Type B pancreatic cell (in vitro differentiated cells): ENCODE results near the gene SHF. TPM values are rescaled to one million over a fixed set of nuclear protein-coding genes. Genes with fewer than 3 reads are reported as not detected.
A peak's percentile ranks its signal among the peaks of the same experiment; 100 is the strongest.

Source experiments
- DNase-seq: peaks from one replicate; pipeline ENCODE4 v3.0.0; 2021; ENCODE audit warnings: mixed read lengths; ENCODE audit not compliant: unreplicated experiment; ENCODE audit errors: extremely low spot score
- H3K27ac Mint-ChIP-seq: 2 replicates; pipeline ENCODE4 v1.8.0; 2021; ENCODE audit warnings: mild to moderate bottlenecking, mixed read lengths
- H3K27me3 Mint-ChIP-seq: 2 replicates; pipeline ENCODE4 v1.8.0; 2021; ENCODE audit warnings: mixed read lengths
- H3K36me3 Mint-ChIP-seq: 2 replicates; pipeline ENCODE4 v1.8.0; 2021; ENCODE audit warnings: mixed read lengths
- H3K4me1 Mint-ChIP-seq: one replicate; pipeline ENCODE4 v1.8.0; 2021; ENCODE audit warnings: mixed read lengths; ENCODE audit not compliant: unreplicated experiment
- H3K4me3 Mint-ChIP-seq: 2 replicates; pipeline ENCODE4 v1.8.0; 2021; ENCODE audit warnings: mild to moderate bottlenecking, mixed read lengths
- H3K9me3 Mint-ChIP-seq: 2 replicates; pipeline ENCODE4 v1.8.0; 2021; ENCODE audit warnings: mixed read lengths
- total RNA-seq: library from RNA; stranded (reverse); gene quantifications from 2 replicates; pipeline ENCODE4 v1.2.1, GENCODE V29; 2021; ENCODE audit warnings: low replicate concordance
- TF ChIP-seq, protein P1 (sequence below): fragments of 200-600 bp; sonication (generic); conservative IDR thresholded peaks from 2 replicates; pipeline ENCODE4 v1.5.0; 2021; ENCODE audit warnings: antibody characterized with exemption, mild to moderate bottlenecking

The SHF gene
- total RNA-seq, 1 donor from 2014 or later = 29.0 TPM

DNA sequence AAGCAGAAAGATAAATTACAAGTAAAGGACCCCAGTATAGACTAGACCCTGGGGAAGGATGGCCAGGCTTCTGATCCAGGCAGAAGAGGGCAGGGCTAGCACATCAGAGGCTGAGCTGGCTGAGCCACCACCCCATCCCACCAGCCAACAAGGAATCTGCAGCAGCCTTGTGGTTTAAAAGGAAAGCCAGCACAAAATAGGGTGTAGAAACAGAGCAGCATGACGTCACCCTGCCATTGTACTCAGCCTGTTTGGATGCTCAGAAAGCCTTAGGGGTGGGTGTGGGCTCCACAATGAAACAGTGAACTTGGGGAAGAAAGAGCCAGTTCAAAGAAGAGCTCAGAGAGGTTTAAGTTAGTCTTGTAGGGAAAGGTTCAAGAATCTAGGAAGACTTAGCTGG lies 29.8 kb downstream of the SHF start:
- H3K4me1 Mint-ChIP-seq = peaks cover 14% of the 10 kb centered on the region
- H3K36me3 Mint-ChIP-seq = no peaks in the 10 kb centered on the region
- H3K27me3 Mint-ChIP-seq = no peaks in the 10 kb centered on the region
- peak overlapping the region; percentile 93 for H3K27ac Mint-ChIP-seq
- no peak for DNase-seq
- H3K9me3 Mint-ChIP-seq = peaks cover 4% of the 10 kb centered on the region
- TF ChIP-seq, protein P1, sequence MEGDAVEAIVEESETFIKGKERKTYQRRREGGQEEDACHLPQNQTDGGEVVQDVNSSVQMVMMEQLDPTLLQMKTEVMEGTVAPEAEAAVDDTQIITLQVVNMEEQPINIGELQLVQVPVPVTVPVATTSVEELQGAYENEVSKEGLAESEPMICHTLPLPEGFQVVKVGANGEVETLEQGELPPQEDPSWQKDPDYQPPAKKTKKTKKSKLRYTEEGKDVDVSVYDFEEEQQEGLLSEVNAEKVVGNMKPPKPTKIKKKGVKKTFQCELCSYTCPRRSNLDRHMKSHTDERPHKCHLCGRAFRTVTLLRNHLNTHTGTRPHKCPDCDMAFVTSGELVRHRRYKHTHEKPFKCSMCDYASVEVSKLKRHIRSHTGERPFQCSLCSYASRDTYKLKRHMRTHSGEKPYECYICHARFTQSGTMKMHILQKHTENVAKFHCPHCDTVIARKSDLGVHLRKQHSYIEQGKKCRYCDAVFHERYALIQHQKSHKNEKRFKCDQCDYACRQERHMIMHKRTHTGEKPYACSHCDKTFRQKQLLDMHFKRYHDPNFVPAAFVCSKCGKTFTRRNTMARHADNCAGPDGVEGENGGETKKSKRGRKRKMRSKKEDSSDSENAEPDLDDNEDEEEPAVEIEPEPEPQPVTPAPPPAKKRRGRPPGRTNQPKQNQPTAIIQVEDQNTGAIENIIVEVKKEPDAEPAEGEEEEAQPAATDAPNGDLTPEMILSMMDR = no peak
- H3K4me3 Mint-ChIP-seq = peak overlapping the region; percentile 30

DNA sequence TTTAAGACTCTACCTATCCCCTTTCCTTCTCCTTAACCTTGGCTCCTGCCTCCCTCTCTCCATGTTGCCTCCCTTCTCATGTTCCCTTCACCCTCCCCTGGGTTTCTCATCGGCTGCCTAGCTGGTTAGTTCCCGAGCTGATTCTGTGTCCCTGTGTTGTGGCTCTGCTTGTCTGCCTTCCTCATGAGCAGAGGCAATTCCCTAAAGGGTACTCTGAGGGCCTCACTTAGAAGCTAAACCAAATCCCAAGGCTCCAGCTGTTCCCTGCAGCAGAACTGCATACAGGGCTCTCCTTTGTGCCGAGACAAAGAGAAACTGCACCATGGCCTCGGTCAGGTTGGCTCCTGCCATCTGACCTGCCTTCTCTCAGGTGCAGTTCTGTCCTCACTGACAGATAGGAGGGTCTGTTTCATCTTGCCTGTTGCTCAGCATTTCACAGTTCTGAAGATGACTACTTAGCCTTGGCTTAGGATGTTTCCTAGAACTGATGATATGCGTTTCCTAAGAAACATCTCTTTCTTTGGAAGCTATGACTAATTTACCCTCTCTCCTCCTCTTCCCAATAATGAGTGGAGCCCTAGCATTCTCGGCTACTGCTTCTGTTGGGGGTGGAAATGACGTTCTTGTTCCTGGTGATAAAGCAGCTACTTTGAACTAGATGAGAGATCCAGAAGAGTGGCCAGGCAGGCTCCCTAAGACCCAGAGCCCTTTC lies 30.9 kb downstream of the SHF start:
- Mint-ChIP-seq H3K4me3 (no peak overlapping the region), H3K36me3 (no peaks in the 10 kb centered on the region), H3K9me3 (peaks cover 4% of the 10 kb centered on the region), H3K4me1 (peaks cover 13% of the 10 kb centered on the region), H3K27me3 (no peaks in the 10 kb centered on the region), H3K27ac (peak overlapping the region; percentile 59)
- no peak for DNase-seq
- TF ChIP-seq, protein P1 = no peak

DNA sequence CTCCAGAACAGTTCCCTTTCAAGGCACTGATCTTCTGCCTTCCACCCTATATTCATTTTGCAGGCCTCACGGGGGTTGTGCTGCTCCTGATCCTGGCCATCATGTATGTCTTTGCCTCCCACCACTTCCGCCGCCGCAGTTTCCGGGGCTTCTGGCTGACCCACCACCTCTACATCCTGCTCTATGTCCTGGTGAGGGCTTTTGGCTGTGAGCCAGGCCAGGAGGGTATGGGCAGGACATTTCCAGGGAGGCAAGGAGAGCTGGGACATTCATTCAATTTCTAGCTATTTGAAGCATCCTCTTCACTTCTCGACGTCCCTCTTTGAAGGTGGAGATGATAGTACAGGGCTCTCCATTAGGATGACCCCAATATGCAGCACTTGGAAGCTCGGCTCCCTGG lies 32.0 kb downstream of the SHF start:
- Mint-ChIP-seq H3K36me3 (no peaks in the 10 kb centered on the region), H3K27ac (no peak overlapping the region), H3K9me3 (peaks cover 4% of the 10 kb centered on the region), H3K4me1 (peaks cover 13% of the 10 kb centered on the region), H3K4me3 (no peak overlapping the region), H3K27me3 (no peaks in the 10 kb centered on the region)
- TF ChIP-seq, protein P1 = no peak
- DNase-seq = no peak

DNA sequence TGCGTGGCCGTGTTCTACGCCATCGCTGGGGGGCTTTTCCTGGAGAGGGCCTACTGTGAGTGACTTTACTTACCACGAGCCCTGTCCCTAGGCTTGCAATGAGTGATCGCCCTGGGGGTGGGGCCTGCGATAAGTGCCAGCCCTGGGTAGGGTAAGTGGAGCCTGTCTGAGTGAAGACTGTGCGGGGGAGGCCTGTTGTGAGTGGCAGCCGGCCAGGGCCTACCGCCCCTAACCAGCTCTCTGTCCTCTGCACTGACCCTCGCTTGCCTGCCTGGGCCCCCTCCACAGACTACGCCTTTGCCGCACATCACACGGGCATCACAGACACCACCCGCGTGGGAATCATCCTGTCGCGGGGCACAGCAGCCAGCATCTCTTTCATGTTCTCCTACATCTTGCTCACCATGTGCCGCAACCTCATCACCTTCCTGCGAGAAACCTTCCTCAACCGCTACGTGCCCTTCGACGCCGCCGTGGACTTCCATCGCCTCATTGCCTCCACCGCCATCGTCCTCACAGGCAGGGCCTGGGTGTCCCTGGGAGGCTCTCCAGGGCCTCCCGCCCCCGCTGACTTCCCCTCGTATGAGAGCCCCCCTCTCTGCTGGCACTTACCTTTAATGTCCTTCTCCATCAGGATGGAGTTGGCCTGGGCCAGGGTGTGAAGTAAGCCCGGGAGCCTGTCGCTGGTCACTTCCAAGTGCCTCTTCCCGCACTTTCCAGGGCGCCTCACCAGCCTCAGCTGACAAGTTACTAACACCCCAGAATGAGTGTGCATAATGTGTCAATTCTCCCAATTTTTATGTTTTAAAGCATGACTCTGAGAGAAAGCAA lies 35.6 kb downstream of the SHF start:
- no peak for DNase-seq
- H3K4me1 Mint-ChIP-seq = peaks cover 10% of the 10 kb centered on the region

DNA sequence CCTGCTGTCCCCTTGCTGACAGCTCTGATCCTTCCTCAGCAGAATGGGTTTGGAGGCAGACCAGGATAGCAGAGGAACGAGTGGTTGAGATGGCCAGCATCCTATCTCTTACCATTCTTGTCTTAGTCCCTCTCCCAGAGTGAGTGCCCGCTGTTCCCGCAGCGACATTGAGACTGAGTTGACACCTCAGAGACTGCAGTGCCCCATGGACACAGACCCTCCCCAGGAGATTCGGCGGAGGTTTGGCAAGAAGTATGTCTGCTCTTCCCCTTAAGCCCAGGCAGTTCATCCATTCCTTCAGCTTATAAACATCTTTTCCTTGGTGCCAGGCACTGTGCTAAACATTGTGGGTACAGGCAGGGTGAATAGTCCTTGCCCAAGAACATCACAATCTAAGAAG lies 36.8 kb downstream of the SHF start:
- no peak overlapping the region for H3K4me3 Mint-ChIP-seq
- no peak for DNase-seq
- TF ChIP-seq, protein P1 = no peak
- no peak overlapping the region for H3K27ac Mint-ChIP-seq
- no peaks in the 10 kb centered on the region for H3K36me3 Mint-ChIP-seq
- no peaks in the 10 kb centered on the region for H3K27me3 Mint-ChIP-seq
- H3K4me1 Mint-ChIP-seq = peaks cover 7% of the 10 kb centered on the region
- H3K9me3 Mint-ChIP-seq = no peaks in the 10 kb centered on the region

More for the DNA sequence above, 35.6 kb downstream of the SHF start:
- Mint-ChIP-seq H3K4me3 (no peak overlapping the region), H3K36me3 (no peaks in the 10 kb centered on the region), H3K9me3 (no peaks in the 10 kb centered on the region), H3K27ac (no peak overlapping the region), H3K27me3 (no peaks in the 10 kb centered on the region)
- TF ChIP-seq, protein P1 = no peak
